Measurements from ENCODE around the gene SMCO4.

SMCO4 gene

DNA sequence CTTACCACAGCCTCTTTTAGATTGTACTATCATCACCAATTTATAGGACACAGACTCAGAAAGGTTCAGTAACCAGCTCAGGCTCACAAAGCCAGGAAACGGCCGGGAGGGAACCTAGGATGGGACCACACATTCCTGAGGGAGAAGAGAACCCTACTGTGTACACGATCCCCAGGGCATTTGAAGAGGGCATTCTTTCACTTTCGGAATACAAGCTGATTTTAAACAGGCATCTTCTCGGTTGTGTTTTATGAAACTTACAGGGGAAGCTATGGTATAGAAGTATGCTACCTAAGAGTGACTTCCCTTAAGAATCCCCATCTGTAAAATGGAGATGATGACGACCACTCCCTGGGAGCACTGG is 19.0 kb downstream of the SMCO4 start:
- peaks cover 68% of the 10 kb centered on the region for H3K79me2 ChIP-seq (ENCODE audit: insufficient read depth, low read length)
- H4K20me1 ChIP-seq (ENCODE audit: insufficient read depth, low read length, poor library complexity, severe bottlenecking): no peaks in the 10 kb centered on the region
- peaks cover 94% of the 10 kb centered on the region for H3K4me1 ChIP-seq (ENCODE audit: insufficient read depth, low read length, poor library complexity, severe bottlenecking)
- H3K9me2 ChIP-seq (replicated peaks; ENCODE audit: low read depth, low read length): no peaks in the 10 kb centered on the region
- peak overlapping the region; percentile 17 for H3K9ac ChIP-seq (ENCODE audit: low read depth, low read length, poor library complexity, severe bottlenecking)
- peak overlapping the region; percentile 52 for H3K4me2 ChIP-seq (ENCODE audit: low read depth, low read length, poor library complexity, severe bottlenecking)
- no peaks in the 10 kb centered on the region for H3K27me3 ChIP-seq (ENCODE audit: insufficient read depth, low read length, poor library complexity, severe bottlenecking)
- no peak overlapping the region for H3K4me3 ChIP-seq (ENCODE audit: low read length, poor library complexity, severe bottlenecking)
- H2AFZ ChIP-seq (ENCODE audit: low read length): no peak overlapping the region
- H3F3A ChIP-seq (ENCODE audit: low read depth): no peaks in the 10 kb centered on the region; the same call in 1 of the 2 replicates
- no peaks in the 10 kb centered on the region for H3K9me3 ChIP-seq (ENCODE audit: insufficient read depth, low read depth, low read length)
- H3K36me3 ChIP-seq (ENCODE audit: insufficient read depth, low read length): no peaks in the 10 kb centered on the region
- no peak for TF ChIP-seq EZH2phosphoT487 (IDR thresholded peaks at IDR 0.05; ENCODE audit: borderline replicate concordance)
- TF ChIP-seq, protein P1, sequence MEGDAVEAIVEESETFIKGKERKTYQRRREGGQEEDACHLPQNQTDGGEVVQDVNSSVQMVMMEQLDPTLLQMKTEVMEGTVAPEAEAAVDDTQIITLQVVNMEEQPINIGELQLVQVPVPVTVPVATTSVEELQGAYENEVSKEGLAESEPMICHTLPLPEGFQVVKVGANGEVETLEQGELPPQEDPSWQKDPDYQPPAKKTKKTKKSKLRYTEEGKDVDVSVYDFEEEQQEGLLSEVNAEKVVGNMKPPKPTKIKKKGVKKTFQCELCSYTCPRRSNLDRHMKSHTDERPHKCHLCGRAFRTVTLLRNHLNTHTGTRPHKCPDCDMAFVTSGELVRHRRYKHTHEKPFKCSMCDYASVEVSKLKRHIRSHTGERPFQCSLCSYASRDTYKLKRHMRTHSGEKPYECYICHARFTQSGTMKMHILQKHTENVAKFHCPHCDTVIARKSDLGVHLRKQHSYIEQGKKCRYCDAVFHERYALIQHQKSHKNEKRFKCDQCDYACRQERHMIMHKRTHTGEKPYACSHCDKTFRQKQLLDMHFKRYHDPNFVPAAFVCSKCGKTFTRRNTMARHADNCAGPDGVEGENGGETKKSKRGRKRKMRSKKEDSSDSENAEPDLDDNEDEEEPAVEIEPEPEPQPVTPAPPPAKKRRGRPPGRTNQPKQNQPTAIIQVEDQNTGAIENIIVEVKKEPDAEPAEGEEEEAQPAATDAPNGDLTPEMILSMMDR (conservative IDR thresholded peaks at IDR 0.05; ENCODE audit: low read length): no peak

DNA sequence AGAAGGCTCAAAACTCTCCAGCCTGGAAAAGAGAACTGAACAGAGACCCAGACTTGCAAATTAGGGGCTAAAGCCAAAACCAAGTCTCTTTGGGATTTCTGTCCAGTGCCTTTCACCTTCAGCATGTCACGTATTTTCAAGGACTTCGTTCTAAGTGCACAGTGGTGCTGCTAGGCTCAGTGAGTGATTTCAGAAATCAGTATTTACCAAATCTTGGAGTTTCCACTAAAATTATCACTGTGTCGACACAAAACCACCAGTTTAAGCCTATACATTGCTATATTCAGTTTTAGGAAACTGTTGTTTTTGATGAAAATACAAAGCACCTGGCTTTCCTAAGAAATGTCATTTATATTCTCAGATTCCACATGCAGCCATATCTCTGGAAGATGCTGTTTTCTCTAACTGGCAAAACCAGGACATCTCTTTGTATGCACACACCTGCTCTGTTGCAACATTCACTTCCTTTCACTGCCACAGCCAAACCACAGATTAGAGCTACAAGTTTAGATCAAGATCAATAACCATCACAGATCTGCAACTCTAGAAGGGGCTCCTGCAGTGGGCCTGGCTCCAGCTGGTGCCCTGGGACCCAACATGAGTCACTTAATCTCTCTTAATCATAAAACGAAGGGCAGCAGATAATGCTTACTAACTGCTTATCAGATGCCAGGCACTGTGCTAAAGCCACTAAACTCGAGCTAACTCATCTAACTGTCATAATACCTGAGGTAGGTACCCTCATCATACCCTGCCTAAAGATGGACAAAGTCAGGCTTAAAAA is 22.3 kb downstream of the SMCO4 start:
- Histone ChIP-seq H3K4me3 (ENCODE audit: low read length, poor library complexity, severe bottlenecking) (peak overlapping the region; percentile 15), H3K9ac (ENCODE audit: low read depth, low read length, poor library complexity, severe bottlenecking) (peak overlapping the region; percentile 21), H3K27me3 (ENCODE audit: insufficient read depth, low read length, poor library complexity, severe bottlenecking) (no peaks in the 10 kb centered on the region), H3K4me1 (ENCODE audit: insufficient read depth, low read length, poor library complexity, severe bottlenecking) (peaks cover 80% of the 10 kb centered on the region), H4K20me1 (ENCODE audit: insufficient read depth, low read length, poor library complexity, severe bottlenecking) (no peaks in the 10 kb centered on the region), H2AFZ (ENCODE audit: low read length) (no peak overlapping the region), H3K9me3 (ENCODE audit: insufficient read depth, low read depth, low read length) (no peaks in the 10 kb centered on the region), H3K79me2 (ENCODE audit: insufficient read depth, low read length) (peaks cover 54% of the 10 kb centered on the region), H3K4me2 (ENCODE audit: low read depth, low read length, poor library complexity, severe bottlenecking) (peak overlapping the region; percentile 60), H3F3A (ENCODE audit: low read depth) (no peaks in the 10 kb centered on the region; the same call in 1 of the 2 replicates), H3K9me2 (replicated peaks; ENCODE audit: low read depth, low read length) (no peaks in the 10 kb centered on the region), H3K36me3 (ENCODE audit: insufficient read depth, low read length) (no peaks in the 10 kb centered on the region)
- TF ChIP-seq EZH2phosphoT487 (IDR thresholded peaks at IDR 0.05; ENCODE audit: borderline replicate concordance): no peak
- TF ChIP-seq, protein P1 (conservative IDR thresholded peaks at IDR 0.05; ENCODE audit: low read length): no peak

DNA sequence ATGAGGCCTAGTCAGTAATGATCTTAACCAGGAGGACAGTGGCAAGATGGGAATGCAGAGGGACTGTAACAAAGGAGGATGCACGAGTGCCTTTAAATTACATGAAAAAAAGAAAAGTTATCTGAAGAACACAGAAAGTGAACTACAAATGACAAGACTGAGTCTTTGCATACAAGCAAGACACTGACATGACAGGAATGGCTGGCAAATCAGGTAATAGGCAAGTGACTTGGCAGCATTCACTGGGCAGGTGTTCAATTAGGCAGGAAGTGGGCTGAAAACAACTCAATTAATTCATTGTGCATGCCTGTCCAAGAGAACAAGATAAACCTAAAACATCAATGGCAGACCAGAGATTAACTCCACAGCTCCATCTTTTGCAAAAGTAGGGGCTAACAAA is 24.0 kb downstream of the SMCO4 start:
- peaks cover 48% of the 10 kb centered on the region for H3K79me2 ChIP-seq (ENCODE audit: insufficient read depth, low read length)
- no peaks in the 10 kb centered on the region; the same call in 1 of the 2 replicates for H3F3A ChIP-seq (ENCODE audit: low read depth)
- no peaks in the 10 kb centered on the region for H3K27me3 ChIP-seq (ENCODE audit: insufficient read depth, low read length, poor library complexity, severe bottlenecking)
- TF ChIP-seq EZH2phosphoT487 (IDR thresholded peaks at IDR 0.05; ENCODE audit: borderline replicate concordance): no peak
- TF ChIP-seq, protein P1 (conservative IDR thresholded peaks at IDR 0.05; ENCODE audit: low read length): no peak
- H3K36me3 ChIP-seq (ENCODE audit: insufficient read depth, low read length): no peaks in the 10 kb centered on the region
- peak overlapping the region; percentile 29 for H3K4me2 ChIP-seq (ENCODE audit: low read depth, low read length, poor library complexity, severe bottlenecking)
- H3K4me1 ChIP-seq (ENCODE audit: insufficient read depth, low read length, poor library complexity, severe bottlenecking): peaks cover 62% of the 10 kb centered on the region
- H2AFZ ChIP-seq (ENCODE audit: low read length): no peak overlapping the region
- no peaks in the 10 kb centered on the region for H3K9me3 ChIP-seq (ENCODE audit: insufficient read depth, low read depth, low read length)
- H3K4me3 ChIP-seq (ENCODE audit: low read length, poor library complexity, severe bottlenecking): no peak overlapping the region
- peak overlapping the region; percentile 9 for H3K9ac ChIP-seq (ENCODE audit: low read depth, low read length, poor library complexity, severe bottlenecking)
- no peaks in the 10 kb centered on the region for H3K9me2 ChIP-seq (replicated peaks; ENCODE audit: low read depth, low read length)
- peaks cover 4% of the 10 kb centered on the region for H4K20me1 ChIP-seq (ENCODE audit: insufficient read depth, low read length, poor library complexity, severe bottlenecking)

All from Loucy (cell line).